GM12878 (cell line): Measurements from ENCODE around the gene AIF1. TPM values are rescaled to one million over a fixed set of nuclear protein-coding genes. Genes with fewer than 3 reads are reported as not detected.

ENCODE experiments used
- BCL11A ChIP-seq: IDR thresholded peaks from 2 replicates; pipeline ENCODE4 v1.6.1; 2011; ENCODE audit warnings: low read depth, low read length
- BMI1 ChIP-seq: fragments of 450-650 bp; IDR thresholded peaks from 2 replicates; pipeline ENCODE4 v1.6.1; 2016; ENCODE audit warnings: mild to moderate bottlenecking, moderate library complexity, borderline replicate concordance
- BRCA1 ChIP-seq: IDR thresholded peaks from 2 replicates; pipeline ENCODE4 v1.6.1; 2011; ENCODE audit warnings: low read depth, low read length, improper control_type of control experiment
- CBX5 ChIP-seq: sonication (generic); IDR thresholded peaks from 2 replicates; pipeline ENCODE4 v1.6.1; 2016; ENCODE audit warnings: low read depth, moderate library complexity, mild to moderate bottlenecking, inconsistent platforms
- CTCF ChIP-seq, 3 experiments: IDR thresholded peaks in 2 of 3; conservative IDR thresholded peaks in 1 of 3; 2 replicates each; pipeline ENCODE4 v1.5.1; 2011; ENCODE audit warnings: low read depth in 3 of 3, low read length in 3 of 3, mild to moderate bottlenecking in 3 of 3, control low read depth in 2 of 3, moderate library complexity in 2 of 3, inconsistent platforms in 1 of 3, mixed read lengths in 1 of 3; ENCODE audit not compliant: control insufficient read depth in 2 of 3, insufficient read depth in 1 of 3; ENCODE audit errors: extremely low read depth in 1 of 3
- E2F4 ChIP-seq: IDR thresholded peaks from 2 replicates; pipeline ENCODE4 v1.6.1; 2012; ENCODE audit warnings: low read depth, low read length, improper control_type of control experiment
- EGR1 ChIP-seq, 2 experiments: IDR thresholded peaks; 1 replicate in 1 of 2; 2 replicates in 1 of 2; pipeline ENCODE4 v1.6.1; 2011 to 2012; ENCODE audit warnings: low read depth in 2 of 2, low read length in 2 of 2, borderline replicate concordance in 1 of 2, mild to moderate bottlenecking in 1 of 2, moderate library complexity in 1 of 2
- FOXK2 ChIP-seq: fragments of 450-650 bp; IDR thresholded peaks from 2 replicates; pipeline ENCODE4 v1.6.1; 2017; ENCODE audit warnings: mild to moderate bottlenecking, moderate library complexity
- GABPA ChIP-seq: IDR thresholded peaks from 2 replicates; pipeline ENCODE4 v1.6.1; 2014; ENCODE audit warnings: antibody characterized with exemption, low read depth, mild to moderate bottlenecking, inconsistent platforms
- IKZF1 ChIP-seq: fragments of 450-650 bp; conservative IDR thresholded peaks from 2 replicates; pipeline ENCODE4 v1.6.1; 2017; ENCODE audit warnings: antibody characterized with exemption, mild to moderate bottlenecking
- KDM1A ChIP-seq: fragments of 200-600 bp; sonication (generic); IDR thresholded peaks from 2 replicates; pipeline ENCODE4 v1.6.1; 2016; ENCODE audit warnings: borderline replicate concordance
- MEF2A ChIP-seq: IDR thresholded peaks from 2 replicates; pipeline ENCODE4 v1.6.1; 2011; ENCODE audit warnings: low read depth, mild to moderate bottlenecking, low read length, moderate library complexity; ENCODE audit not compliant: insufficient read depth
- MTA3 ChIP-seq: IDR thresholded peaks from 2 replicates; pipeline ENCODE4 v1.6.1; 2012; ENCODE audit warnings: low read length, inconsistent platforms, borderline replicate concordance
- NR2C2 ChIP-seq: IDR thresholded peaks from 2 replicates; pipeline ENCODE4 v1.6.1; 2011; ENCODE audit warnings: borderline replicate concordance, low read depth; ENCODE audit not compliant: control insufficient read depth, insufficient read length
- PAX8 ChIP-seq: fragments of 450-650 bp; IDR thresholded peaks from 2 replicates; pipeline ENCODE4 v1.6.1; 2017; ENCODE audit warnings: mild to moderate bottlenecking, moderate library complexity
- PBX3 ChIP-seq: IDR thresholded peaks from 2 replicates; pipeline ENCODE4 v1.6.1; 2011; ENCODE audit warnings: mild to moderate bottlenecking, low read depth, low read length, moderate library complexity; ENCODE audit not compliant: insufficient replicate concordance
- SIN3A ChIP-seq: IDR thresholded peaks from 2 replicates; pipeline ENCODE4 v1.6.1; 2012; ENCODE audit warnings: low read depth, low read length, improper control_type of control experiment
- TCF12 ChIP-seq: IDR thresholded peaks from 2 replicates; pipeline ENCODE4 v1.6.1; 2011; ENCODE audit warnings: low read depth, mild to moderate bottlenecking, low read length
- TCF3 ChIP-seq: IDR thresholded peaks from 2 replicates; pipeline ENCODE4 v1.6.1; 2012; ENCODE audit warnings: low read depth, mild to moderate bottlenecking, low read length, borderline replicate concordance; ENCODE audit not compliant: insufficient read depth
- TCF7 ChIP-seq: IDR thresholded peaks from 2 replicates; pipeline ENCODE4 v1.6.1; 2014; ENCODE audit warnings: antibody characterized with exemption, borderline replicate concordance
- YBX1 ChIP-seq: fragments of 450-650 bp; IDR thresholded peaks from 2 replicates; pipeline ENCODE4 v1.6.1; 2016; ENCODE audit warnings: antibody characterized with exemption
- ZNF24 ChIP-seq: fragments of 450-650 bp; IDR thresholded peaks from 2 replicates; pipeline ENCODE4 v1.6.1; 2017; ENCODE audit warnings: antibody characterized with exemption, mild to moderate bottlenecking
- polyA plus RNA-seq, 11 experiments: library from polyadenylated mRNA; depleted of rRNA in 4 of 11; unstranded in 6 of 11; stranded (reverse) in 5 of 11; fragments of >200 nt; fragmentation: Nextera tagmentation in 4 of 11; fragmentation: Illumina TruSeq in 1 of 11; extraction: Ambion mirVana in 4 of 11; extraction: Trizol in 1 of 11; gene quantifications; 1 replicate in 1 of 11; 2 replicates in 10 of 11; pipeline versions ENCODE4 v1.2.1 to v1.2.3, GENCODE V29; 2011 to 2016; ENCODE audit warnings: inconsistent platforms in 2 of 11, missing spikeins in 2 of 11, low read depth in 1 of 11
- total RNA-seq, 4 experiments: library from RNA; depleted of rRNA in 3 of 4; stranded (reverse); fragments of >200 nt in 3 of 4; fragmentation: Illumina TruSeq in 1 of 4; extraction: Trizol in 1 of 4; gene quantifications; 2 replicates each; pipeline versions ENCODE4 v1.2.1 to v1.2.3, GENCODE V29; 2013 to 2021
- TF ChIP-seq, protein P1 (sequence below): fragments of 450-650 bp; conservative IDR thresholded peaks from 2 replicates; pipeline ENCODE4 v1.6.1; 2017; ENCODE audit warnings: mild to moderate bottlenecking, moderate library complexity

AIF1 gene
- total and polyA plus RNA-seq, 10 of the 15 experiments (the other 5 are each of a cell fraction or from before 2014, with no cell fraction given), result 1.9 to 256 (median 134) TPM

DNA sequence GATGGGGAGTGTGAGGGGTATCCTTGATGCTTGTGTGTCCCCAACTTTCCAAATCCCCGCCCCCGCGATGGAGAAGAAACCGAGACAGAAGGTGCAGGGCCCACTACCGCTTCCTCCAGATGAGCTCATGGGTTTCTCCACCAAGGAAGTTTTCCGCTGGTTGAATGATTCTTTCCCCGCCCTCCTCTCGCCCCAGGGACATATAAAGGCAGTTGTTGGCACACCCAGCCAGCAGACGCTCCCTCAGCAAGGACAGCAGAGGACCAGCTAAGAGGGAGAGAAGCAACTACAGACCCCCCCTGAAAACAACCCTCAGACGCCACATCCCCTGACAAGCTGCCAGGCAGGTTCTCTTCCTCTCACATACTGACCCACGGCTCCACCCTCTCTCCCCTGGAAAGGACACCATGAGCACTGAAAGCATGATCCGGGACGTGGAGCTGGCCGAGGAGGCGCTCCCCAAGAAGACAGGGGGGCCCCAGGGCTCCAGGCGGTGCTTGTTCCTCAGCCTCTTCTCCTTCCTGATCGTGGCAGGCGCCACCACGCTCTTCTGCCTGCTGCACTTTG is 39.6 kb upstream of the AIF1 start, which contains the start of gene TNF (continued):
- no peak for TF ChIP-seq KDM1A
- no peak for TF ChIP-seq BRCA1
- no peak for TF ChIP-seq CBX5
- TF ChIP-seq TCF7, result no peak
- no peak for TF ChIP-seq BCL11A
- no peak for TF ChIP-seq PAX8
- TF ChIP-seq, protein P1, sequence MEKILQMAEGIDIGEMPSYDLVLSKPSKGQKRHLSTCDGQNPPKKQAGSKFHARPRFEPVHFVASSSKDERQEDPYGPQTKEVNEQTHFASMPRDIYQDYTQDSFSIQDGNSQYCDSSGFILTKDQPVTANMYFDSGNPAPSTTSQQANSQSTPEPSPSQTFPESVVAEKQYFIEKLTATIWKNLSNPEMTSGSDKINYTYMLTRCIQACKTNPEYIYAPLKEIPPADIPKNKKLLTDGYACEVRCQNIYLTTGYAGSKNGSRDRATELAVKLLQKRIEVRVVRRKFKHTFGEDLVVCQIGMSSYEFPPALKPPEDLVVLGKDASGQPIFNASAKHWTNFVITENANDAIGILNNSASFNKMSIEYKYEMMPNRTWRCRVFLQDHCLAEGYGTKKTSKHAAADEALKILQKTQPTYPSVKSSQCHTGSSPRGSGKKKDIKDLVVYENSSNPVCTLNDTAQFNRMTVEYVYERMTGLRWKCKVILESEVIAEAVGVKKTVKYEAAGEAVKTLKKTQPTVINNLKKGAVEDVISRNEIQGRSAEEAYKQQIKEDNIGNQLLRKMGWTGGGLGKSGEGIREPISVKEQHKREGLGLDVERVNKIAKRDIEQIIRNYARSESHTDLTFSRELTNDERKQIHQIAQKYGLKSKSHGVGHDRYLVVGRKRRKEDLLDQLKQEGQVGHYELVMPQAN, result peak; percentile 61; the same call in 1 of the 2 replicates
- TF ChIP-seq NR2C2, result no peak
- TF ChIP-seq TCF12, result no peak
- TF ChIP-seq TCF3, result peak; percentile 90; the same call in 1 of the 2 replicates
- 0 out of 2 replicates have a peak, but pooled peaks have one; percentile 50 for TF ChIP-seq MEF2A
- no peak for TF ChIP-seq FOXK2
- TF ChIP-seq PBX3, result no peak
- TF ChIP-seq CTCF (IDR thresholded peaks at IDR 0.05 in 2 of 3, conservative IDR thresholded peaks at IDR 0.05 in 1 of 3; ENCODE audit: control insufficient read depth in 2 of 3, extremely low read depth in 1 of 3, insufficient read depth in 1 of 3, low read depth in 3 of 3, low read length in 3 of 3), result no peak
- no peak for TF ChIP-seq ZNF24
- no peak for TF ChIP-seq MTA3
- TF ChIP-seq BMI1, result no peak
- TF ChIP-seq E2F4, result no peak
- TF ChIP-seq GABPA, result no peak
- peak; percentile 70; the same call in 1 of the 2 replicates for TF ChIP-seq SIN3A
- no peak for TF ChIP-seq YBX1
- TF ChIP-seq EGR1 (IDR thresholded peaks at IDR 0.05; ENCODE audit: borderline replicate concordance in 1 of 2, low read depth in 2 of 2, low read length in 2 of 2), result peak in 1 of 2 experiments; percentile 91; a peak in 2 of 3 replicates
- peak; percentile 95 for TF ChIP-seq IKZF1
